AG08395 (cell line): ENCODE data around the gene RTP4.
A peak's percentile ranks its signal among the peaks of the same experiment; 100 is the strongest.

Experiments
- DNase-seq: peaks from one replicate; pipeline ENCODE4 v3.0.0; 2012; ENCODE audit warnings: mixed read lengths, low spot score

Gene RTP4, protein sequence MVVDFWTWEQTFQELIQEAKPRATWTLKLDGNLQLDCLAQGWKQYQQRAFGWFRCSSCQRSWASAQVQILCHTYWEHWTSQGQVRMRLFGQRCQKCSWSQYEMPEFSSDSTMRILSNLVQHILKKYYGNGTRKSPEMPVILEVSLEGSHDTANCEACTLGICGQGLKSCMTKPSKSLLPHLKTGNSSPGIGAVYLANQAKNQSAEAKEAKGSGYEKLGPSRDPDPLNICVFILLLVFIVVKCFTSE

DNA sequence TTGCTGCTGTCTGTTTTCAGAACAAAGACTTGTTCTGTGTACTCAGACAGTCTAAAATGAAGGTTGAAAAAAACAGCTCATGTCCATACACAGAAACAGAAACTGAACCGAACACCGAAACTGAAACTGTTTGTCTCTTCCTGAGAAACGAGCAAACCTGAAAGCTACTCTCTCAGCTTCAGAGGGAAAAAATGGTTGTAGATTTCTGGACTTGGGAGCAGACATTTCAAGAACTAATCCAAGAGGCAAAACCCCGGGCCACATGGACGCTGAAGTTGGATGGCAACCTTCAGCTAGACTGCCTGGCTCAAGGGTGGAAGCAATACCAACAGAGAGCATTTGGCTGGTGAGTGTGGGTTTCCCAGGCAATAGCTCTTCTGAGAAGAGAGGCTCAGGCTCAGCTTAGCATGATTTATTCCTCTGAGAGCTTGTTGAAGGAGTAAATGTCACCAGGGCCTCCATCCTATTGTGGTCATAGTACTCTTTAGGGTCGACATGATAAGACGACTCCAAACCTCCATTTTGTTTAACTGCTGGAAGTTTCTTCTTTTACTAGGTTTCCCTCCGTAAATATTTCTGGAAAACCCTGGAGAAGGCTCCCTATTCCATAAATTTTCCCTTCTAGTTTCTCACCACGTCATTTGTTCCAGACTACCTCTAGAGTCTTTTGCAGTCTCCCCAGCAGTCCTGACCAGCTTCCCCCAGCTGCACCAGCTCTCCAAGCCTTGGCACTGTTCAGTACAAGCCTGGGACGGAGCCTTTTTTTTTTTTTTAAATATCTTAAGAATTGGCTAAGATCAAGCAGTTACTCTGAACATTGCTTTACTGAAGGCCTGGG, at the start of gene RTP4:
Gene RTP4 (plus strand): TSS at position 135 of the 838 bp plus-strand sequence. CDS start 57 bp downstream, at position 192.
- DNase-seq = peak; percentile 46

DNA sequence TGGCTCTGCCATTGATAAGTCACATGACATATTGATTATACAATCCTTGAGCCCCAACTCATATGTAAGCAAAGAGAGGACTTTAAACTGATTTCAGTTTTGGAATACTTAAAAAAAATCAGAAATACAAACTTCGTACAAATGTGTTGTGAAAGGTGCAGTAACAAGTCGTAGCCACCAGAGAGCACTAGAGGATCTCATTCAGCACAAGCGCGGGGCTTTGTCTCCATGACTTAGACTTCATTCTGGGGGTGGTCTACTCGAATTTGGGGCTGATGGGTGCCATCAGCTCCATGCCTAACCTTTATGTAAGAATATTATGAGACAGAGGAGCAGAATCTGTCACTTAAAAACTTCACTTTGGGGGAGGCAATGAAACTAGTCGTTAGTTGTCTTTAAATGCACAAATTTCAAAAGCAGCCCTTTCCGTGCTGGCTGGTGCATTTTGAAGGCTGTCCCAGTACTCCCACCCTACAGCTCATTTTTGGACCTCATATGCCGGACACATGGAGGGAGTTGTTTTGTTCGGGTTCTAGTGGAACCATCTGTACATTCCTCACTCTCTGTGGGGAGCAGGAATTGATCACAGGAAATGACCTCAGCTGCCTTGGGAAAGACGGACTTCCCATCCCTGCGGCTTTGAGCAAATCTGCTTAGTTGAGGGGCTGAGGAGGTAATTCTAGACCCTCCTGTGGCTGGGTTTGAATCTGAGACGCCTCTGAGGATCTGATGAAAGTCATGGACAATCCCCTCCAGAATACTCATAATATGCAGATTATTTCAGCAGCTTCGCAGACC, 49.2 kb upstream of the RTP4 start:
- DNase-seq = peak; percentile 75

DNA sequence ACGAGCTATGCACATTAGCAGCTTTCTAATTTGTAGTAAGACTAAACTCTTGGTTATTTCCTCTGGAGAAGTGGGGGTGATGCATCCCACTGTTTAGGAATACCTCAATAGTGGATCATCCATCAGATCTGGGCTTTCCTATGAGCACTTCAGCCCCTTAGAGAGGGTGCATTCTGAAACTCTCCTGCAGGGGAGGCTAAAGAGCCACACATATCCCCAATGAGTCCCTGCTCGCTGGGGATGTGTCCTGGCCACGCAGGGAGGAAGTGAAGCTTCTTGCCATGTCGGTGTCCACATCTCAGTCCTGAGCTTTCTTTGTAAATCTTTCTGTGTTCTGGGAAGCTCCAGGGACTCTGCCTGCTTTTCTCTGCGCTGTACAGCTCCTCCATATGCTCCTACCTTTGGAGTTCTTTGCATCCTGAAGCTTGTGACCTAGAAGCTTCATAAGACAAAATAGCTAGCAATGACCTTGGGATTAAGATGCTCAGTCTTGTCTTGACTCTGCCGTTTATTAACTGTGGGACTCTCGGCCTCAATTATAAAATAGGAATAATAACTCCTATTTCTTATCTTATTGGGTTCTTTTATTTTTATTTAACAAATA, 48.4 kb upstream of the RTP4 start:
- peak; percentile 82 for DNase-seq

DNA sequence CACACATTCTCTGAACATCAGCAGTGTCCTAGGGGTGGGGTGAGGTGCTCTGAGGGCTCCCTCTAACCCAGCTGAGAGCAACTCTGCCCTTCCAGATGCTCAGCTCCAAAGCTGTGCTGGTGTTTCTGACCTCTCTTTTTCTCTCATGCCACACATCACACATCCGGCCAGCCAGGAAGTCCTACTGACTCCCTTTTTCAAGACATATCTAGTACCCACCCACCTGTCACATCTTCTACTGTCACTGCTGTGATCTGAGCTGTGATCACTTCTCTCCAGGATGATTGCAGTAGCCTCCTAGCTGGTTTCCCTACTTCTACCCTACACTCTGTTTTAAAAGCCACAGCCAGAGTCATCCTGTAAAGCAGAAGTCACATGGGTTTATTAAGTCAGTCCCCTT, 46.4 kb upstream of the RTP4 start:
- no peak for DNase-seq

DNA sequence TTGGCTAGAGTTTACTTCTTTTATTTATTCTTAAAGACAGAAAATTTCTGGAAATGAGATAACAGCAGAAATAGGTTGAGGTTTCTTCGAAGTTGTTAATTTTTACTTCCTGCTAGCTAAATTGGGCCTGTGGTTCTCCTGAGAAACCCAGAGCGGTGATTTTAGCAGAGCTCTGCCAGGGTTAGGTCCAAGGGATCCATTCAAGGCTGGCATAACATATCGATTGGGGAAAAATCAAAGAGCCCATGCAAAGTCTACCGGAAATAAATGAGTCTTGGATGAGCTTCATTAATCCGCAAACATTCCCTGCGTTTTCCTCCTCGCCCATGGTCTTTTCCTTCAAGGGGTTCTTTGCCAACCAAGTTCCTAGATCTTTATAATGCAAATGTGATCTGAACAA, 45.9 kb upstream of the RTP4 start:
- DNase-seq = no peak

DNA sequence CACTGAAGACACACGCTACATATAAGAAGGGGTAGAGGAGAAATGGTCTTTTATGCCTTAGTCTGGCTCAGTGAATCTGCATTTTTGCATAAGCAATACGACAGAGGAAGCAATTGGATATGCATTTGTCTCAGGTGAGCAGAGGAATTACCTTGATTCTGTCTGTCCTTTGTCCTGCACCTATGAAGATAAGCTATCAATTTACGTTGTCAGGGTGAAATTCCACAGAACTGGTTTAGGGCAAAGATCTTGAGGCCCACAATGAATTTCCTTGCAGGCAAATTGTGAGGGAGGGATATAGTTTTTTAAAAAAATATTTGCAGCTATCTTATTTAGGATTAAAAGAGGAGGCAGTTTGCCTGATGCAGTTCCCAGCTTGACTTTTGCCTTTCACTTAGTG, 45.1 kb upstream of the RTP4 start:
- DNase-seq = no peak

DNA sequence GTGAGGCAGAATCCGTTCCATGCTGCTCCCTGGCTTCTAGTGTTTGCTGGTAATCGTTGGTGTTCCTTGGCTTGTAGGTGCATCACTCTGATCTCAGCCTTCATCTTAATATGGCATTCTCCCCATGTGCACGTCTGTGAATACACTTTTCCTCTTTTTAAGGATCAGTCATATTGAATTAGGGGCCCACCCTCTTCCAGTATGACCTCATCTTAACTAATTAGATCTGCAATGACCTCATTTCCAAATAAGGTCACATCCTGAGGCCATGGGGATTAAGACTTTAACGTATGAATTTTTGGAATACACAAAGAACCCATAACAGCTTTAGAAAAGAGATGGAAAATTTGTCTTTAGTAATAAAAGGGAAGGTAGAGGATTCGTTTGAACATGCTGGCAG, 42.6 kb upstream of the RTP4 start:
- DNase-seq = no peak

DNA sequence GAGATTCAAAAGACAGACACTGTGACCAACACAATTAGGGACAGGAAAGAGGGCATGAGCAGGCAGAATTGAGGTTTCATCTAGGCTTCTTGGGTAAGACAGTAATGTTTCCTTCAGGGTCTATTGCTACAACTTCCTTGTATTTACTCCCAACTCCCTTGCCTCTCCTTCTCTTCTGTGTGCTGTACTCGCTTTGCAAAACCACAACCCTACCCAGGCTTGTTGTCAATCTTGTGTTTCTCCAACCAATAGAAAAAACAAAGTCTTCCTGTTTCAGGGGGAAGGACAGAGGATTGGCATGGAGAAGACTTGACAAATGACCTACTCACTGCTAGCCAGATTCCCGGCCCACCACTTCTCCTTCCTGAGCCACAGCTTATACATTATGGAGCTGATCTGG, 40.3 kb upstream of the RTP4 start:
- no peak for DNase-seq

DNA sequence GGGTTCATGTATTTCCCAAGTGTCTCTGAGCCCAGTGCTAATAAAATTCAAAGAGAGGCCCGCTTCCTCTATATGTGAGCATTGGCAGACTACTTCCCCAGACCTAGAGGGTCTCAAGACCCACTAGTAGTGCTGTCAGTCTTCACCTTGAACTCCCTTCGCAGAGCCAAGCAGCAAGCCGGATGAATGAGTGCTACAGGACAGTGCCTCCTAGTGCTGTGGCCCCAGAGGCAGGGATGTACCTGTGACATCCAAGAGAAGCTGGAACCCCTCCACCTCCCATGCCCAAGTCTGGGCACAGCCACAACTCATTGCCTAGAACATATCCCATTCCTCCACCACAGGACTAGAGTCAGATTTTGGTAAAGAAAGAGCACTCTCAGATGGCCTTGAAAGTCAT, 39.5 kb upstream of the RTP4 start:
- DNase-seq = no peak

DNA sequence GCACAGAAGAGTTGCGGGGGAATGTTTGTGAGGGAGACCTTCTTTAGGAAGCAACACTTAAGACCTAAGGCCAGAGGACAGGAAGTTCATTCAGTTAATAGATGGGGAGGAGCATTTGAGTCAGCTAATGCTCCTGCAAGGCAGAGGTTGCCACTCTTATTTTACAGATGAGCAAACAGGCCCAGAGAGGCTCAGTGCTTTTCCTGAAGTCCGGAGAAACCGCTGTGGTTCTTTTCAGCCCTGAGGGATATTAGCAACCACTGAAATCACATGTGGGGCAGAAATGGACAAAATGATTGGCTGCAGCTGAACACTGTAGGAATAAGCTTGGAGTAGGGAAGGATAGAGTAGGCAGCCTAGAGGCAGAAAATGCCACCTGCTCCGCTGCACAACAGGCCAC, 33.3 kb upstream of the RTP4 start:
- DNase-seq = no peak

DNA sequence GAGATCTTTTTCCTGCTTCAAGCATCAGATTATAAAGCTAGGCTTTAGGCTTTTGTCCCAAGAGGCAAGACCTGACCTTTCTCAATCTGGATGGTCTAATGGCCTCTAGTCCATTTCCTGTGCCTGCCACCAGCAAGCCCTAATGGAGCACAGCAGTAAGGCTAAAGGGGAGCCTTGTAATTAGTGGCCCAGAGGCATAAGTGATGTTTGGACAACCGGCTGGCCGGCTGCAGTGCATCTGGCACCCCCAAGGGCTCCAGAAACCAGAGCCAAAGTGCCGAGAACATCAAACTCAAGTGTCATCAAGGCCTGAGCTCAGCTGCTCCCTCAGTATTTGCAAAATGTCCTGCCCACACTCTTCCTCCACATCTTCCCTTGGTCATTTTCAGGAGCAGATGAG, 31.9 kb upstream of the RTP4 start:
- no peak for DNase-seq

DNA sequence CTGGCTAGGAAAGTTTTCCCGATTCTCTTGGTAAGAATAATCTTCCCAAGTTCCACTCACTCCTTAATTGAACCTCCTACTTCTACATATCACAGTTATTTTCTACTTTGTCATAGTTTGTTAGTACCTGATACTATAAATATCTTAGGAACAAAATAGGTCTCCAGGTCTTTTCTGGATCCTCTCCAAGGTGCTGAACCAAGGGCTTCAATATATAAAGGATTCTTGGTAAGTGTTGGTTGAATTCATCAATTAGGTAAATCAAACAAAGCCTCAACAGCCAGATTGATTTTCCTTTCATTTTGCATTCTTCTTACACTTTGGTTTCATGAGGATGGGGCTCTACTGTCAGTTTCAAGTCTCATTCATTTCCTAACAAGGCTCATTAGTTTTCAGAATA, 27.6 kb upstream of the RTP4 start:
- DNase-seq = no peak

DNA sequence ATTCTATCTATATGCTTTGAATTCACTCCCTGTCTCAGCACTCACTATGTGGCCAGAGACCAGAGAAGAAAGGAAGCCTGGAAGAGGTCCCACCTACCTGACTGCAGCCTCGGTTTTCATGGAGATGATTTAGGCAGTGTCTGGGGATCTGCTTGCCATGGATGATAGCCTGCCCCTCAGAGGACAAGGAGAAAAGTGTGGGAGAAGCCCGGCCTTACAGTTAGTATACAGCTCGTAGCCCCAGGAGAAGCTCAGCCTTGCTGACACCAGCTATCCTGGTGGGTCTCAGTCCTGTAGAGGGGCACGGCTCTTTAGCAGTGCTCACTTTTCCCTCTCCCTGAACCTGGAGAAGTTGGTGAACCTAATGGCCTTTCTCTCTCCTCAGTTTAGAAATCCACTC, 25.9 kb upstream of the RTP4 start:
- no peak for DNase-seq

DNA sequence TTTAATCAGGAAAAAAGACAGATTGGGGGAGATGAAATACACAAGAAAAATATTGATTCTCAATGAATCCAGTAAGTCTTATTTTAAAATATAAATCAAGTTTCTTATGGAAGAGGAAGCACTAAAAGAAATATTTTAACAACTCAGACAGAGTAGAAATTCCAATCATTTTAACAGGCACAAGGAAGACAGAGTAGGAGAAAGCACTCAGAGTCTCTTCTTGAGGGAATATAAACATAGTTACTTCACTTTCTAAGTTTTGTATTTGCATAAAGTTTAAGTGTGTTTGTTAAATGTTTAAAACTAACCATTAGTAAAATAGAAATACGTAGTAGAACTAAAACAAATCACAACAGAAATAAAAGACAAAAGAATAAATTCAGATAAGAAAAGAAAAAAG, 24.5 kb upstream of the RTP4 start:
- DNase-seq = no peak

DNA sequence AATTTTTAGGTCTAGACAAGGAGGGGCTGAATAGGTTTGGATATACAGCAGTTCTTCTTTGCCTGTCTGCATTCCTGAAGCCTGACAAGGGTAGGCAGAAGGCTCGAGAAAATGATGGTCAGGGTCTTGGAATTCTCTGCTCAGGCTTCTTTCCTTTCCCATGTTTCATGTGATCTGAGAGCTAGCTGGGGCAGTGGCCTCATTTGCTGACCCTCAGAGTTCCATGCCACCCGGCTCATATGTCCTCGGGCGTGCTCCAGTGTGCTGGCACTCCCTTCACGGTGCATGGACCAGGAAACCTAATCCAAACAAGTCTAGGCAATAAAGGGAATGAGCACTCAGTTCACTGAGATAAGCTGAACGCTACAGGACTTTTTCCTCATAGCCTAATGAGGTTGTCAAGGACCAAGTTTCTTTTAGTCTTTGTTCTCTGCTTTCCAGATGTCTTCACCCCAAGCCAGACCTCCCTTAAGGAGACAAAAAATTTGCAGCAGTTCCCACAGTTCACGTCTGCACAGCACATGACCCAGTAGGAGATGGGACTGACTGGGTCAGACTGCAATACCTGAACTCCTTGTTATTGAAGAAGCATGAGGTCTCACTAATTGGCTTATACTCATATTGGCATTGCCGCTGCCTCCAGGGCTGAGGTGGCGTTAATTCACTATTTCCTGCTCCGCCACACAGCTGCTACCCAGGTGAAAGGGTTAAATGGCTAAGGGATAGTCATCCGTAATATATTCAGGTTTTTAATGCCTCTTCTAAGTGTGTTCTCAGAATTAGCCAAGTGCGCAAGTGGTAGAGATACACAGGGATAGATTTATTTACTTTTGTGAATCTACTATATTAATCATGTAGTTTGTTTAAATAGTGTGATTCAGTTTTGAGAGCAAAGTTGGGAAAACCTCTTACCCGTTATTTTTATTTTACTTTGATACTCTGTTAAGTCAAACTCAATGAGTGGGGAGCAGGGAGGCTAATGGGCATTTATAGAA, 15.3 kb upstream of the RTP4 start:
- DNase-seq = no peak

DNA sequence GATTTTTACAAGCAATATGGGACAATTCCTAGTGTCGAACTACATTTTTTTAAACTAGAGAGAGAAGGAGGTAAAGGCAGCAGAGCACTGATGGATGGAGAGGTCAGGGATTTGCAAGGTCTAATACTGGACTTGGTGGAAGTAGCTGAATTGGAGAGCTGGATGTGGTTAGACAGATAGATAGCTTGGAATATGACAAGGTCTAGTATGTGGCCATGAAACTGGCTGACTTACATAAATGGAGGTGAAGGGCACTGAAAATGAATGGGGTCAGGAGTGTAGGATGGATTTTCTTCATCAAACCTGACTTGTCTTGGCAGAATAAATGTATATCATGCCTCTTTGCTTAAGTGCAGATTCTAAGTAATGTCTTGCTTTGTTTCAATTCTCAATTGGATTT, 10.1 kb upstream of the RTP4 start:
- DNase-seq = no peak

DNA sequence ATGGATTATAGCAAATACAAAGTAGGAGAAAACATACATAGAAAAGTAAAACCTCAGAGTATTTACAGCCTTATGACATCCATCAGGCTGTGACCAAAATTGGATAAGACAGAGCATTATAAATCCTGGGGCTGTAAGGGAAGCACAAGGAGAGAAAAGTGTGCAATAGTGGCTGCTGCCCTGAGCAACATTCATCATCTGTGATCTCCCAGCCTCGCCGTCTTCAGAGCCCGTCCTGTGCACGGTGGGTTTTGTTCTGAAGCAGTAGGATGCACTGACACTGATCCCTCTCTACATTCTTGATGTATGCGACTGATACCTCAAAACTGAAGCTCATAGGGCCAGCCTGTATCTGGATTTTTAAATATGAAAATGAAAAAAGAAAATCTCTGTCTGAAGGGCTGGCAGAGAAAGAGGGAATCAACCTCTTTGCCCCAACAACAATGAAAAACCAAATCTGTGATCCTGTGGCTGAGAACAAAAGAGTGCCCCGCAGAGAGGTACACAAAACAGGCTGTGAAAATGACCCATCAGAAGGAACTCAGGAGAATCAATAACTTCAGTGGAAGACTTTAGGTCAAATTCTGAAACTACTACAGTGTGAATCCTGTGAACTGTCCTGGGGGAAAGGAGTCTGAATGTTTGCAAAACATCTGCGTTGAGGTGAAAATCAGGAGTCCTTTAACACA, 8.2 kb upstream of the RTP4 start:
- DNase-seq = no peak

DNA sequence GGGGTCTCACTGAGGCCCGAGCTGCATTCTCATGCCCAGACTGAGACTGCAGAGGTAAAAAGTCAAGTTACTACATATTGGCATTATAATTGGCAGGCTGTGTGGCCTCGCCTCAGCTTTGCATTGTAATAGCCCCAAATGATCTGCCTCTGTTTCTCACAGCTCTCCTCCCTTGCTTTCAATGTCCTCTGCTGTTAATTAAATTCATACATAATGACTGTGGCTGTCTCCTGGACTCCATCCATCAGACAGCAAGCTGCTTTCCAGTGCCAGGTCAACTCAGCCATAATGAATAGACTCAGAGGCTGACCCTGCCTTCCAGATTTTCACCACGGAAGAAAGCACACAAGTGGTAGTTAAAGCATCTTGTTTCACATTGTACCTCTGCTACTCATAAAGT, 7.6 kb upstream of the RTP4 start:
- DNase-seq = peak; percentile 13

DNA sequence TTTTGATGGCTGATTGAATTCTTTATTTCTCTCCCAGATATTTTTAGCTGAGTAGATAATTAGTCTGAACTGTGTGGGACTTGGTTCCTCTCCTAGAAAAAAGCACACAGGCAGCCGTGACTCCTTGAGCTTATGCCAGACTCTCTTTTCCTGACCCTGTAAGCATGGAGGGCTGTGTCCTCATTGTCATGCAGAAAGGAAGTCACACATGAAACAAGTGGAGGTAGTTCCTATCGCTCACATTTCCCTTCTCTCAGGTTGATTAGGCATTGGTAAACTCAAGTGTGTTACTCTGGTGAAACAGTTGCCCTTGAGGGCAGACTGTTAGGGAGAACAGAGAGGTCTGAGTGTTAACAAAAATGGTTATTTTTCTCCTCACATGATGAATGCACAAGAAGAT, 6.3 kb upstream of the RTP4 start:
- no peak for DNase-seq

DNA sequence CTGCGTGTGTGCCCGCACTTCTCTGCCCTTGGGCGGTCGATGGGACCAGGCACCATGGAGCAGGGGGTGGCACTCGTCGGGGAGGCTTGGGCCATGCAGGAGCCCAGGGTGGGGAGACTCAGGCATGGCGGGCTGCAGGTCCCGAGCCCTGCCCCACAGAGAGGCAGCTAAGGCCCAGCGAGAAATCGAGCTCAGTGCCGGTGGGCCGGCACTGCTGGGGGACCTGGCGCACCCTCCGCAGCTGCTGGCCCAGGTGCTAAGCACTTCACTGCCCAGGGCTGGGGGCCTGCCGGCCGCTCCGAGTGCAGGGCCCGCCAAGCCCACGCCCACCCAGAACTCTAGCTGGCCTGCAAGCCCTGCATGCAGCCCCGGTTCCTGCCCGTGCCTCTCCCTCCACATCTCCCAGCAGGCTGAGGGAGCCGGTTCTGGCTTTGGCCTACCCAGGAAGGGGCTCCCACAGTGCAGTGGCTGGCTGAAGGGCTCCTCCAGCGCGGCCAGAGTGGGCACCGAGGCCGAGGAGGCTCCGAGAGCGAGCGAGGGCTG, 553 bp upstream of the RTP4 start:
- DNase-seq = no peak
